ENCODE measurements around the gene ZACN.

GRCh38 chr17:76048711-76049110 is 30.3 kb upstream of the ZACN start:
- TF ChIP-seq, protein P1, sequence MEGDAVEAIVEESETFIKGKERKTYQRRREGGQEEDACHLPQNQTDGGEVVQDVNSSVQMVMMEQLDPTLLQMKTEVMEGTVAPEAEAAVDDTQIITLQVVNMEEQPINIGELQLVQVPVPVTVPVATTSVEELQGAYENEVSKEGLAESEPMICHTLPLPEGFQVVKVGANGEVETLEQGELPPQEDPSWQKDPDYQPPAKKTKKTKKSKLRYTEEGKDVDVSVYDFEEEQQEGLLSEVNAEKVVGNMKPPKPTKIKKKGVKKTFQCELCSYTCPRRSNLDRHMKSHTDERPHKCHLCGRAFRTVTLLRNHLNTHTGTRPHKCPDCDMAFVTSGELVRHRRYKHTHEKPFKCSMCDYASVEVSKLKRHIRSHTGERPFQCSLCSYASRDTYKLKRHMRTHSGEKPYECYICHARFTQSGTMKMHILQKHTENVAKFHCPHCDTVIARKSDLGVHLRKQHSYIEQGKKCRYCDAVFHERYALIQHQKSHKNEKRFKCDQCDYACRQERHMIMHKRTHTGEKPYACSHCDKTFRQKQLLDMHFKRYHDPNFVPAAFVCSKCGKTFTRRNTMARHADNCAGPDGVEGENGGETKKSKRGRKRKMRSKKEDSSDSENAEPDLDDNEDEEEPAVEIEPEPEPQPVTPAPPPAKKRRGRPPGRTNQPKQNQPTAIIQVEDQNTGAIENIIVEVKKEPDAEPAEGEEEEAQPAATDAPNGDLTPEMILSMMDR (IDR thresholded peaks at IDR 0.05) = no peak
- TF ChIP-seq EZH2phosphoT487 (IDR thresholded peaks at IDR 0.05) = no peak
- no peak for TF ChIP-seq EZH2 (IDR thresholded peaks at IDR 0.05)

Measured in neural progenitor cell (in vitro differentiated cells).